Ovary (tissue), 9 donors: ENCODE data around the gene TAF1D. TPM values are rescaled to one million over a fixed set of nuclear protein-coding genes. Genes with fewer than 3 reads are reported as not detected.

Experiments used
- DNase-seq, 5 donors: peaks; one replicate each; pipeline ENCODE4 v3.0.0-alpha.2; 2019 to 2020
- H3K27ac ChIP-seq, 2 donors: fragments of 200-600 bp; one replicate each; pipeline versions ENCODE4 v1.5.1 to v1.8.0; 2019 to 2022
- H3K27me3 ChIP-seq: fragments of 200-600 bp; one replicate; pipeline ENCODE4 v1.8.0; 2022
- H3K36me3 ChIP-seq: fragments of 200-600 bp; sonication (generic); one replicate; pipeline ENCODE4 v1.5.1; 2019
- H3K4me1 ChIP-seq: one replicate; pipeline ENCODE4 v1.8.1; 2013; ENCODE audit warnings: mild to moderate bottlenecking, moderate library complexity; ENCODE audit not compliant: insufficient read depth
- H3K4me3 ChIP-seq: fragments of 200-600 bp; sonication (generic); one replicate; pipeline ENCODE4 v1.5.1; 2017
- H3K9me3 ChIP-seq, 2 donors: fragments of 200-600 bp in 1 of 2; sonication (generic) in 1 of 2; one replicate each; pipeline versions ENCODE4 v1.5.1 to v1.8.1; 2013 to 2019; ENCODE audit warnings: mild to moderate bottlenecking in 1 of 2, moderate library complexity in 1 of 2
- CTCF ChIP-seq, 3 donors: fragments of 450-650 bp in 2 of 3; fragments of 200-600 bp in 1 of 3; IDR thresholded peaks; one replicate each; pipeline versions ENCODE4 v1.5.1 to v1.8.0; 2016 to 2022; ENCODE audit warnings: antibody characterized with exemption in 3 of 3, mild to moderate bottlenecking in 1 of 3
- EP300 ChIP-seq: sonication (generic); formaldehyde crosslinking; IDR thresholded peaks from one replicate; pipeline ENCODE4 v1.6.1; 2017; ENCODE audit warnings: antibody characterized with exemption
- POLR2A ChIP-seq: fragments of 450-650 bp; IDR thresholded peaks from one replicate; pipeline ENCODE4 v1.6.1; 2017; ENCODE audit warnings: antibody characterized with exemption, mild to moderate bottlenecking, moderate library complexity
- WGBS, 3 donors: extraction: QIAGEN DNeasy Blood & Tissue Kit in 1 of 3; methylation state at CpG; one replicate each; pipeline versions ENCODE4 v1.1.5 to v1.1.7; 2013 to 2017; 5-methylcytosine and 5-hydroxymethylcytosine counted together
- intact Hi-C, 4 donors: fragments of 100-400 bp; cut with DNase I; formaldehyde crosslinking; loops; one replicate each; pipeline versions ENCODE4 v1.11.0 to v1.15.1; 2022 to 2023
- polyA plus RNA-seq, 2 donors: library from polyadenylated mRNA; stranded (reverse); fragments of 200-250 nt in 1 of 2; fragments of 350-450 nt in 1 of 2; fragmentation: Illumina TruSeq in 1 of 2; extraction: RNeasy Lipid Tissue Mini Kit (QIAGEN cat#74804) in 1 of 2; gene quantifications; one replicate each; pipeline ENCODE4 v1.2.3, GENCODE V29; 2013 to 2014
- total RNA-seq, 7 donors: library from RNA; depleted of rRNA in 2 of 7; stranded (reverse); fragments of >200 nt in 2 of 7; fragmentation: NEBNext Ultra II Directional in 3 of 7; extraction: Animal tissue kit (Norgen Biotek cat#: 25700) in 3 of 7; gene quantifications; one replicate each; pipeline versions ENCODE4 v1.1.0 to v1.2.4, GENCODE V29; 2016 to 2023
- donor health status: DM: no; HTN: no; CAD: no; lungs with moderate emphysema.
- donor health status: DM: no; HTN: no; CAD: no.
- donor health status: Bipolar disorder and iron deficiency.
- donor health status: DM: yes; HTN: yes; CAD: no.
- donor health status: DM: no; HTN: no; CAD: no.
- donor health status: DM: yes; HTN: yes; CAD: no.

The TAF1D gene
- total and polyA plus RNA-seq, 9 donors, result 73.7 to 155 (median 107) TPM

- H3K27ac ChIP-seq, result no peak overlapping the region
- H3K27me3 ChIP-seq, result no peaks in the 10 kb centered on the region
- H3K9me3 ChIP-seq, result no peaks in the 10 kb centered on the region
- intact Hi-C loops, result no loop called here
- DNase-seq, result no peak
- H3K36me3 ChIP-seq, result no peaks in the 10 kb centered on the region
- no peaks in the 10 kb centered on the region for H3K4me1 ChIP-seq
- WGBS, 3 donors, result 96 to 100% (median 97%) methylated on average over 3 of the region's 3 CpGs
- no peak for TF ChIP-seq CTCF (IDR thresholded peaks at IDR 0.05)
- no peak for TF ChIP-seq POLR2A
- TF ChIP-seq EP300, result no peak
- no peak overlapping the region for H3K4me3 ChIP-seq
Observed at GRCh38 chr11:93773045-93773477, 31.8 kb upstream of the TAF1D start.

GRCh38 chr11:93772123-93772522 is 30.8 kb upstream of the TAF1D start:
- H3K36me3 ChIP-seq, result no peaks in the 10 kb centered on the region
- H3K4me3 ChIP-seq, result no peak overlapping the region
- no peak for DNase-seq
- no peaks in the 10 kb centered on the region for H3K4me1 ChIP-seq
- H3K27ac ChIP-seq, result no peak overlapping the region
- intact Hi-C loops, result no loop called here
- 89 to 98% (median 97%) methylated on average over 4 of the region's 4 CpGs for WGBS, 3 donors
- TF ChIP-seq POLR2A (no peak), EP300 (no peak), CTCF (IDR thresholded peaks at IDR 0.05) (no peak)
- no peaks in the 10 kb centered on the region for H3K9me3 ChIP-seq
- H3K27me3 ChIP-seq, result no peaks in the 10 kb centered on the region

GRCh38 chr11:93770160-93770559 is 28.9 kb upstream of the TAF1D start:
- DNase-seq, result no peak
- no peak overlapping the region for H3K4me3 ChIP-seq
- 36 to 46% (median 42%) methylated on average over 1 of the region's 1 CpG for WGBS, 3 donors
- TF ChIP-seq EP300, result no peak
- TF ChIP-seq POLR2A, result no peak
- TF ChIP-seq CTCF (IDR thresholded peaks at IDR 0.05), result no peak
- no peaks in the 10 kb centered on the region for H3K9me3 ChIP-seq
- no peaks in the 10 kb centered on the region for H3K27me3 ChIP-seq
- H3K27ac ChIP-seq, result no peak overlapping the region
- intact Hi-C loops, result no loop called here
- H3K4me1 ChIP-seq, result no peaks in the 10 kb centered on the region
- no peaks in the 10 kb centered on the region for H3K36me3 ChIP-seq

GRCh38 chr11:93767018-93767417 is 25.7 kb upstream of the TAF1D start:
- H3K4me3 ChIP-seq, result no peak overlapping the region
- no peak for DNase-seq
- H3K27ac ChIP-seq, result no peak overlapping the region
- H3K36me3 ChIP-seq, result no peaks in the 10 kb centered on the region
- H3K27me3 ChIP-seq, result no peaks in the 10 kb centered on the region
- intact Hi-C loops, result no loop called here
- no peaks in the 10 kb centered on the region for H3K9me3 ChIP-seq
- 75 to 84% (median 82%) methylated on average over 3 of the region's 3 CpGs for WGBS, 3 donors
- H3K4me1 ChIP-seq, result no peaks in the 10 kb centered on the region
- TF ChIP-seq POLR2A, result no peak
- no peak for TF ChIP-seq CTCF (IDR thresholded peaks at IDR 0.05)
- TF ChIP-seq EP300, result no peak

- H3K9me3 ChIP-seq, result no peaks in the 10 kb centered on the region
- H3K4me1 ChIP-seq, result no peaks in the 10 kb centered on the region
- no peak for DNase-seq
- H3K36me3 ChIP-seq, result no peaks in the 10 kb centered on the region
- H3K27me3 ChIP-seq, result no peaks in the 10 kb centered on the region
- H3K27ac ChIP-seq, result no peak overlapping the region
- 44 to 66% (median 56%) methylated on average over 5 of the region's 5 CpGs for WGBS, 3 donors
- no peak for TF ChIP-seq CTCF (IDR thresholded peaks at IDR 0.05)
- TF ChIP-seq POLR2A, result no peak
- TF ChIP-seq EP300, result no peak
- H3K4me3 ChIP-seq, result no peak overlapping the region
- intact Hi-C loops, result no loop called here
Observed at GRCh38 chr11:93766504-93766903, 25.2 kb upstream of the TAF1D start.
